ENCODE measurements around the gene PRXL2B. TPM values are rescaled to one million over a fixed set of nuclear protein-coding genes. Genes with fewer than 3 reads are reported as not detected.

PRXL2B gene
- total RNA-seq, 4 donors from 2014 or later = 8.2 to 33.9 (median 11.3) TPM

GRCh38 chr1:2637442-2638145 is 51.0 kb downstream of the PRXL2B start:
- Histone ChIP-seq H3K4me3 (no peak overlapping the region), H3K4me1 (peaks cover 11 to 23% (median 14%) of the 10 kb centered on the region in 3 donors), H3K27me3 (peaks cover 0 to 55% (median 0%) of the 10 kb centered on the region in 4 donors), H3K36me3 (no peaks in the 10 kb centered on the region), H3K9me3 (peaks cover 0 to 13% (median 4%) of the 10 kb centered on the region in 3 donors), H3K27ac (no peak overlapping the region)
- WGBS, 2 donors = 43% methylated on average over 3 of the region's 10 CpGs; no CpG with 5 or more reads in 1 of the 2 donors
- TF ChIP-seq CTCF (IDR thresholded peaks at IDR 0.05) (no peak), POLR2A (IDR thresholded peaks at IDR 0.05) (no peak)
- no peak for DNase-seq
- intact Hi-C loops (cut with DNase I) = no loop called here

- Histone ChIP-seq H3K27me3 (peaks cover 0 to 45% (median 0%) of the 10 kb centered on the region in 4 donors), H3K4me1 (peaks cover 19 to 33% (median 21%) of the 10 kb centered on the region in 3 donors), H3K4me3 (no peak overlapping the region), H3K9me3 (peaks cover 0 to 13% (median 4%) of the 10 kb centered on the region in 3 donors), H3K36me3 (no peaks in the 10 kb centered on the region), H3K27ac (no peak overlapping the region)
- intact Hi-C loops (cut with DNase I) = no loop called here
- DNase-seq = no peak
- WGBS, 2 donors = 77 to 82% methylated on average over 10 to 14 of the region's 16 CpGs
- no peak for TF ChIP-seq CTCF (IDR thresholded peaks at IDR 0.05)
- TF ChIP-seq POLR2A (IDR thresholded peaks at IDR 0.05) = no peak
Measured at GRCh38 chr1:2638466-2639115, 52.0 kb downstream of the PRXL2B start.

GRCh38 chr1:2639203-2639602 is 52.6 kb downstream of the PRXL2B start:
- Histone ChIP-seq H3K4me1 (peaks cover 20 to 35% (median 23%) of the 10 kb centered on the region in 3 donors), H3K27ac (no peak overlapping the region), H3K27me3 (peaks cover 0 to 39% (median 0%) of the 10 kb centered on the region in 4 donors), H3K9me3 (peaks cover 0 to 13% (median 4%) of the 10 kb centered on the region in 3 donors), H3K4me3 (no peak overlapping the region), H3K36me3 (no peaks in the 10 kb centered on the region)
- WGBS, 2 donors = 53 to 70% methylated on average over 3 to 8 of the region's 11 CpGs
- intact Hi-C loops (cut with DNase I) = no loop called here
- DNase-seq = no peak
- TF ChIP-seq CTCF (IDR thresholded peaks at IDR 0.05) (no peak), POLR2A (IDR thresholded peaks at IDR 0.05) (no peak)

- peaks cover 0 to 13% (median 4%) of the 10 kb centered on the region in 3 donors for H3K9me3 ChIP-seq
- H3K36me3 ChIP-seq = no peaks in the 10 kb centered on the region
- H3K27me3 ChIP-seq = peaks cover 0 to 36% (median 0%) of the 10 kb centered on the region in 4 donors
- DNase-seq = no peak
- intact Hi-C loops (cut with DNase I) = no loop called here
- no peak for TF ChIP-seq CTCF (IDR thresholded peaks at IDR 0.05)
- TF ChIP-seq POLR2A (IDR thresholded peaks at IDR 0.05) = no peak
- WGBS, 2 donors = 75 to 83% methylated on average over 17 to 21 of the region's 26 CpGs
- peaks cover 20 to 35% (median 23%) of the 10 kb centered on the region in 3 donors for H3K4me1 ChIP-seq
- no peak overlapping the region for H3K27ac ChIP-seq
- H3K4me3 ChIP-seq = no peak overlapping the region
Measured at GRCh38 chr1:2639607-2640521, 53.3 kb downstream of the PRXL2B start.
